IMR-90 (cell line): ENCODE results near the gene PAK1IP1. TPM values are rescaled to one million over a fixed set of nuclear protein-coding genes. Genes with fewer than 3 reads are reported as not detected.

Experiments
- ATAC-seq: fragments of 200-7000 bp; cut with Tn5 transposase; 2 replicates; pipeline ENCODE4 v1.9.1; 2020; ENCODE audit warnings: low read depth, mild to moderate bottlenecking, moderate library complexity
- BruUV-seq: library from RNA; stranded (reverse); fragments of 400-500 nt; replicated peaks from 2 replicates; lab custom pipeline; 2021; lab: Mats Ljungman, UMichigan
- CTCF ChIA-PET: fragments of 300-600 bp; formaldehyde crosslinking; extraction: SDS; loops from one replicate; lab custom pipeline; 2021; ENCODE audit warnings: antibody characterized with exemption; lab: Yijun Ruan, JAX
- POLR2A ChIA-PET: fragments of 300-600 bp; sonication (Branson Sonifier 250); formaldehyde crosslinking; loops from one replicate; lab custom pipeline; 2022; ENCODE audit warnings: antibody characterized with exemption; ENCODE audit not compliant: unreplicated experiment; lab: Charles Lee
- DNase-seq: peaks from one replicate; pipeline ENCODE4 v3.0.0; 2013
- H2AFZ ChIP-seq: replicated peaks from 2 replicates; pipeline ENCODE3; 2013; ENCODE audit warnings: low read length, mild to moderate bottlenecking; ENCODE audit not compliant: poor library complexity
- H2AK5ac ChIP-seq: 2 replicates; pipeline ENCODE4 v1.6.1; 2013; ENCODE audit warnings: low read depth, low read length, inconsistent platforms
- H2AK9ac ChIP-seq: replicated peaks from 2 replicates; pipeline ENCODE3; 2013; ENCODE audit warnings: mild to moderate bottlenecking, low read depth, low read length, moderate library complexity; ENCODE audit not compliant: poor library complexity
- H2BK120ac ChIP-seq: 2 replicates; pipeline ENCODE4 v1.6.1; 2013; ENCODE audit warnings: low read depth, low read length, inconsistent platforms
- H2BK15ac ChIP-seq: 3 replicates; pipeline ENCODE4 v1.6.1; 2013; ENCODE audit warnings: low read depth, low read length, inconsistent platforms
- H2BK20ac ChIP-seq: 2 replicates; pipeline ENCODE4 v1.6.1; 2013; ENCODE audit warnings: low read depth, mild to moderate bottlenecking, inconsistent platforms, low read length, moderate library complexity
- H2BK5ac ChIP-seq: 2 replicates; pipeline ENCODE4 v1.6.1; 2013; ENCODE audit warnings: mild to moderate bottlenecking, low read depth, low read length, inconsistent platforms; ENCODE audit not compliant: poor library complexity, severe bottlenecking
- H3K14ac ChIP-seq: replicated peaks from 2 replicates; pipeline ENCODE4 v1.6.1; 2013; ENCODE audit warnings: low read depth, low read length, inconsistent platforms
- H3K18ac ChIP-seq: 2 replicates; pipeline ENCODE4 v1.6.1; 2013; ENCODE audit warnings: low read depth, low read length, control low read depth
- H3K23ac ChIP-seq: 2 replicates; pipeline ENCODE4 v1.6.1; 2013; ENCODE audit warnings: low read depth, low read length, inconsistent platforms
- H3K27ac ChIP-seq: 2 replicates; pipeline ENCODE4 v1.5.1; 2013; ENCODE audit warnings: mild to moderate bottlenecking, control low read depth, low read length; ENCODE audit not compliant: insufficient read depth
- H3K27me3 ChIP-seq: 2 replicates; pipeline ENCODE4 v1.6.1; 2013; ENCODE audit warnings: low read length; ENCODE audit not compliant: control insufficient read depth, insufficient read depth
- H3K36me3 ChIP-seq: 2 replicates; pipeline ENCODE4 v1.6.1; 2013; ENCODE audit warnings: low read length, mixed read lengths; ENCODE audit not compliant: control insufficient read depth, insufficient read depth
- H3K4ac ChIP-seq: 2 replicates; pipeline ENCODE4 v1.6.1; 2013; ENCODE audit warnings: low read depth, low read length, inconsistent platforms
- H3K4me1 ChIP-seq: 2 replicates; pipeline ENCODE4 v1.6.1; 2013; ENCODE audit warnings: low read length, mixed read lengths; ENCODE audit not compliant: control insufficient read depth, insufficient read depth
- H3K4me2 ChIP-seq: 2 replicates; pipeline ENCODE4 v1.6.1; 2013; ENCODE audit warnings: low read depth, mild to moderate bottlenecking, control low read depth, low read length, moderate library complexity
- H3K4me3 ChIP-seq: 2 replicates; pipeline ENCODE4 v1.5.1; 2013; ENCODE audit warnings: low read depth, mild to moderate bottlenecking, control low read depth, low read length, moderate library complexity; ENCODE audit not compliant: insufficient read depth
- H3K56ac ChIP-seq: 2 replicates; pipeline ENCODE4 v1.6.1; 2013; ENCODE audit warnings: low read length, inconsistent platforms; ENCODE audit not compliant: insufficient read depth; ENCODE audit errors: extremely low read depth
- H3K79me1 ChIP-seq, 2 experiments: 2 replicates each; pipeline ENCODE4 v1.6.1; 2013; ENCODE audit warnings: low read length in 2 of 2, inconsistent platforms in 1 of 2, low read depth in 1 of 2
- H3K9ac ChIP-seq: 2 replicates; pipeline ENCODE4 v1.6.1; 2013; ENCODE audit warnings: low read depth, low read length, control low read depth
- H3K9me1 ChIP-seq: 2 replicates; pipeline ENCODE4 v1.6.1; 2013; ENCODE audit warnings: low read length, inconsistent platforms; ENCODE audit not compliant: insufficient read depth
- H3K9me3 ChIP-seq: 2 replicates; pipeline ENCODE4 v1.6.1; 2013; ENCODE audit warnings: low read length; ENCODE audit not compliant: control insufficient read depth, insufficient read depth
- H4K20me1 ChIP-seq: 2 replicates; pipeline ENCODE4 v1.6.1; 2013; ENCODE audit warnings: low read length, inconsistent platforms; ENCODE audit not compliant: insufficient read depth
- H4K5ac ChIP-seq: 2 replicates; pipeline ENCODE4 v1.6.1; 2013; ENCODE audit warnings: mild to moderate bottlenecking, low read depth, low read length, control low read depth
- H4K8ac ChIP-seq, 2 experiments: 2 replicates each; pipeline ENCODE4 v1.6.1; 2013; ENCODE audit warnings: low read depth in 2 of 2, low read length in 2 of 2, control low read depth in 1 of 2, inconsistent platforms in 1 of 2
- H4K91ac ChIP-seq: 2 replicates; pipeline ENCODE4 v1.6.1; 2013; ENCODE audit warnings: low read depth, low read length, inconsistent platforms; ENCODE audit not compliant: insufficient read depth
- BHLHE40 ChIP-seq: fragments of 150-350 bp; IDR thresholded peaks from 2 replicates; pipeline ENCODE4 v1.6.1; 2016; ENCODE audit warnings: mild to moderate bottlenecking, low read depth, low read length
- CEBPB ChIP-seq: IDR thresholded peaks from 2 replicates; pipeline ENCODE4 v1.6.1; 2012; ENCODE audit warnings: low read depth, low read length, improper control_type of control experiment
- CHD1 ChIP-seq: IDR thresholded peaks from 2 replicates; pipeline ENCODE4 v1.6.1; 2012; ENCODE audit warnings: low read depth, low read length, improper control_type of control experiment
- CTCF ChIP-seq: conservative IDR thresholded peaks from 2 replicates; pipeline ENCODE4 v1.5.1; 2012; ENCODE audit warnings: mild to moderate bottlenecking, low read depth, low read length, improper control_type of control experiment
- ELK1 ChIP-seq: fragments of 150-350 bp; IDR thresholded peaks from 2 replicates; pipeline ENCODE4 v1.6.1; 2016; ENCODE audit warnings: low read depth, mild to moderate bottlenecking, low read length, moderate library complexity, borderline replicate concordance
- FOS ChIP-seq: fragments of 150-350 bp; IDR thresholded peaks from 2 replicates; pipeline ENCODE4 v1.6.1; 2016; ENCODE audit warnings: low read depth, low read length
- MAFK ChIP-seq: IDR thresholded peaks from 2 replicates; pipeline ENCODE4 v1.6.1; 2012; ENCODE audit warnings: low read depth, low read length, improper control_type of control experiment
- MAZ ChIP-seq: IDR thresholded peaks from 2 replicates; pipeline ENCODE4 v1.6.1; 2012; ENCODE audit warnings: low read depth, mild to moderate bottlenecking, low read length, improper control_type of control experiment, moderate library complexity, borderline replicate concordance
- MXI1 ChIP-seq: IDR thresholded peaks from 2 replicates; pipeline ENCODE4 v1.6.1; 2012; ENCODE audit warnings: low read depth, mild to moderate bottlenecking, low read length, moderate library complexity, borderline replicate concordance
- NFE2L2 ChIP-seq: fragments of 150-350 bp; IDR thresholded peaks from 2 replicates; pipeline ENCODE4 v1.6.1; 2016; ENCODE audit warnings: low read depth, mild to moderate bottlenecking, low read length
- POLR2A ChIP-seq: IDR thresholded peaks from 2 replicates; pipeline ENCODE4 v1.6.1; 2012; ENCODE audit warnings: mild to moderate bottlenecking, low read depth, low read length
- RAD21 ChIP-seq: IDR thresholded peaks from 2 replicates; pipeline ENCODE4 v1.6.1; 2012; ENCODE audit warnings: low read length, improper control_type of control experiment
- RFX5 ChIP-seq: IDR thresholded peaks from 2 replicates; pipeline ENCODE4 v1.8.0; 2012; ENCODE audit warnings: low read depth, mild to moderate bottlenecking, low read length, moderate library complexity
- USF2 ChIP-seq: fragments of 150-350 bp; IDR thresholded peaks from 2 replicates; pipeline ENCODE4 v1.6.1; 2017; ENCODE audit warnings: mild to moderate bottlenecking, antibody characterized with exemption, low read length, low read depth
- WGBS, 2 experiments: methylation state at CpG; one replicate each; pipeline versions ENCODE4 v1.1.5 to v1.1.7; 2013; ENCODE audit warnings: missing lambda C conversion rate in 2 of 2; ENCODE audit not compliant: insufficient read length in 1 of 2; ENCODE audit errors: extremely low coverage in 2 of 2; 5-methylcytosine and 5-hydroxymethylcytosine counted together
- dilution Hi-C: fragments of 300-500 bp; cut with HindIII; formaldehyde crosslinking; loops from one replicate; pipeline ENCODE4 v1.14.3; 2018; ENCODE audit warnings: low sequenced_read_pairs; ENCODE audit not compliant: unreplicated experiment
- in situ Hi-C: fragments of 300-500 bp; cut with MboI; formaldehyde crosslinking; loops from 3 replicates; pipeline ENCODE4 v1.14.3; 2019; ENCODE audit warnings: low sequenced_read_pairs, inconsistent platforms, mixed read lengths
- intact Hi-C: fragments of 100-400 bp; cut with micrococcal nuclease; formaldehyde crosslinking; loops from 2 replicates; pipeline ENCODE4 v1.10.0; 2022
- polyA plus RNA-seq, 3 experiments: library from polyadenylated mRNA; depleted of rRNA; stranded (reverse); fragments of >200 nt; gene quantifications; 2 replicates each; pipeline ENCODE4 v1.2.3, GENCODE V29; 2012; ENCODE audit warnings: low replicate concordance in 1 of 3
- total RNA-seq: library from RNA; depleted of rRNA; stranded (reverse); fragments of >200 nt; gene quantifications from 2 replicates; pipeline ENCODE4 v1.2.3, GENCODE V29; 2012

PAK1IP1 gene
- total and polyA plus RNA-seq, 2 of the 4 experiments (the other 2 are of a cell fraction): 16.9 to 22.9 TPM

GRCh38 chr6:10686901-10687300 lies 7.9 kb upstream of the PAK1IP1 start:
- Histone ChIP-seq H4K20me1 (no peaks in the 10 kb centered on the region), H3K27me3 (peaks cover 10% of the 10 kb centered on the region), H2BK120ac (no peak overlapping the region), H3K9me1 (no peaks in the 10 kb centered on the region), H2BK20ac (no peak overlapping the region), H3K23ac (no peak overlapping the region), H3K9ac (no peak overlapping the region), H3K4me2 (no peak overlapping the region), H3K4ac (no peak overlapping the region), H3K56ac (no peak overlapping the region), H3K36me3 (no peaks in the 10 kb centered on the region), H3K9me3 (no peaks in the 10 kb centered on the region), H3K4me1 (no peaks in the 10 kb centered on the region), H2BK15ac (no peak overlapping the region), H3K27ac (no peak overlapping the region), H3K4me3 (no peak overlapping the region), H2BK5ac (no peak overlapping the region), H2AK9ac (no peak overlapping the region), H4K5ac (no peak overlapping the region), H2AFZ (no peak overlapping the region), H4K91ac (no peak overlapping the region), H3K14ac (no peak overlapping the region), H4K8ac (no peak overlapping the region), H3K79me1 (no peaks in the 10 kb centered on the region), H2AK5ac (no peak overlapping the region), H3K18ac (no peak overlapping the region)
- in situ Hi-C loops: no loop called here
- ChIA-PET CTCF (no interaction called here), POLR2A (no interaction called here)
- intact Hi-C loops: no loop called here
- 87% methylated on average over 3 of the region's 8 CpGs; no CpG with 5 or more reads in 1 of the 2 experiments for WGBS, 2 experiments
- TF ChIP-seq RFX5 (no peak), MAFK (no peak), CTCF (no peak), FOS (no peak), MXI1 (no peak), USF2 (no peak), CEBPB (no peak), ELK1 (no peak), NFE2L2 (no peak), CHD1 (no peak), RAD21 (no peak), POLR2A (no peak), MAZ (no peak), BHLHE40 (no peak)
- DNase-seq: no peak
- ATAC-seq: no peak
- BruUV-seq: no TSS peak
- dilution Hi-C loops: no loop called here
